HEK293 (cell line): ENCODE data around the gene MBP.

Experiments
- CTCF ChIA-PET: fragments of 350-600 bp; formaldehyde crosslinking; extraction: SDS; loops from one replicate; lab custom pipeline; 2021; ENCODE audit warnings: antibody characterized with exemption; lab: Yijun Ruan, JAX
- POLR2A ChIA-PET: fragments of 300-600 bp; formaldehyde crosslinking; extraction: SDS; loops from one replicate; lab custom pipeline; 2020; ENCODE audit warnings: antibody characterized with exemption, inconsistent platforms; lab: Yijun Ruan, JAX
- H3K27ac ChIP-seq: fragments of 200-500 bp; sonication (Bioruptor generic); 2 replicates; pipeline ENCODE4 v1.5.1; 2014; ENCODE audit warnings: low read depth, low read length, control low read depth, inconsistent platforms; ENCODE audit errors: extremely low read depth
- H3K36me3 ChIP-seq, 2 experiments: fragments of 200-500 bp in 1 of 2; sonication (Bioruptor generic) in 1 of 2; 1 replicate in 1 of 2; 2 replicates in 1 of 2; pipeline ENCODE4 v1.5.1; 2014 to 2017; ENCODE audit warnings: inconsistent platforms in 2 of 2, low read length in 2 of 2; ENCODE audit not compliant: control insufficient read depth in 2 of 2, insufficient read depth in 1 of 2
- H3K4me1 ChIP-seq: fragments of 200-500 bp; sonication (Bioruptor generic); 2 replicates; pipeline ENCODE4 v1.5.1; 2014; ENCODE audit warnings: mild to moderate bottlenecking, low read length, inconsistent platforms; ENCODE audit not compliant: control insufficient read depth, insufficient read depth
- H3K4me3 ChIP-seq: 2 replicates; pipeline ENCODE4 v1.5.1; 2011; ENCODE audit warnings: low read depth, mild to moderate bottlenecking, control low read depth, low read length, moderate library complexity
- H3K9me3 ChIP-seq: fragments of 200-500 bp; sonication (Bioruptor generic); 2 replicates; pipeline ENCODE4 v1.5.1; 2014; ENCODE audit warnings: low read depth, low read length, inconsistent platforms; ENCODE audit not compliant: control insufficient read depth, insufficient read depth
- EGR2 ChIP-seq: fragments of 450-650 bp; formaldehyde crosslinking; IDR thresholded peaks from 2 replicates; pipeline ENCODE4 v1.5.1; 2016; ENCODE audit warnings: low read depth, missing biosample characterization, missing genetic modification characterization
- FEZF1 ChIP-seq: fragments of 450-650 bp; formaldehyde crosslinking; IDR thresholded peaks from 2 replicates; pipeline ENCODE4 v1.5.1; 2016; ENCODE audit warnings: missing biosample characterization, missing genetic modification characterization
- GLIS1 ChIP-seq: fragments of 450-650 bp; formaldehyde crosslinking; IDR thresholded peaks from 2 replicates; pipeline ENCODE4 v1.5.1; 2016; ENCODE audit warnings: missing biosample characterization, missing genetic modification characterization
- IKZF3 ChIP-seq: fragments of 450-650 bp; IDR thresholded peaks from 2 replicates; pipeline ENCODE4 v1.5.0; 2018; ENCODE audit warnings: missing biosample characterization, mild to moderate bottlenecking, missing genetic modification characterization, moderate library complexity
- KLF9 ChIP-seq: fragments of 450-650 bp; formaldehyde crosslinking; IDR thresholded peaks from 2 replicates; pipeline ENCODE4 v1.5.1; 2016; ENCODE audit warnings: missing biosample characterization, missing genetic modification characterization, low read depth
- PRDM1 ChIP-seq: fragments of 450-650 bp; formaldehyde crosslinking; IDR thresholded peaks from 2 replicates; pipeline ENCODE4; 2016; ENCODE audit warnings: missing biosample characterization, missing genetic modification characterization
- RBAK ChIP-seq: fragments of 450-650 bp; formaldehyde crosslinking; IDR thresholded peaks from 2 replicates; pipeline ENCODE4 v1.5.1; 2016; ENCODE audit warnings: missing biosample characterization, missing genetic modification characterization
- REST ChIP-seq: fragments of 450-650 bp; formaldehyde crosslinking; IDR thresholded peaks from 2 replicates; pipeline ENCODE4 v1.5.1; 2016; ENCODE audit warnings: missing biosample characterization, missing genetic modification characterization
- TCF7L2 ChIP-seq: IDR thresholded peaks from 2 replicates; pipeline ENCODE4 v1.6.1; 2011; ENCODE audit warnings: low read depth, mild to moderate bottlenecking, inconsistent platforms, low read length, moderate library complexity, borderline replicate concordance
- TRIM28 ChIP-seq: IDR thresholded peaks from 2 replicates; pipeline ENCODE4 v1.6.1; 2011; ENCODE audit warnings: low read length, control low read depth, borderline replicate concordance
- ZBTB1 ChIP-seq: fragments of 450-650 bp; formaldehyde crosslinking; IDR thresholded peaks from 2 replicates; pipeline ENCODE4 v1.5.1; 2016; ENCODE audit warnings: missing biosample characterization, missing genetic modification characterization
- ZFHX2 ChIP-seq: fragments of 450-650 bp; formaldehyde crosslinking; conservative IDR thresholded peaks from 2 replicates; pipeline ENCODE4 v1.5.1; 2016; ENCODE audit warnings: missing biosample characterization, missing genetic modification characterization
- ZFP41 ChIP-seq: fragments of 450-650 bp; formaldehyde crosslinking; IDR thresholded peaks from 2 replicates; pipeline ENCODE4 v1.5.1; 2016; ENCODE audit warnings: missing biosample characterization, missing genetic modification characterization, borderline replicate concordance
- ZIC2 ChIP-seq: fragments of 450-650 bp; formaldehyde crosslinking; IDR thresholded peaks from 2 replicates; pipeline ENCODE4 v1.5.1; 2016; ENCODE audit warnings: missing biosample characterization, missing genetic modification characterization
- ZNF133 ChIP-seq: fragments of 450-650 bp; formaldehyde crosslinking; IDR thresholded peaks from 2 replicates; pipeline ENCODE4 v1.5.1; 2016; ENCODE audit warnings: missing biosample characterization, missing genetic modification characterization
- ZNF155 ChIP-seq: fragments of 450-650 bp; formaldehyde crosslinking; IDR thresholded peaks from 2 replicates; pipeline ENCODE4 v1.5.1; 2016; ENCODE audit warnings: missing biosample characterization, missing genetic modification characterization
- ZNF16 ChIP-seq: fragments of 450-650 bp; formaldehyde crosslinking; IDR thresholded peaks from 2 replicates; pipeline ENCODE4 v1.5.1; 2016; ENCODE audit warnings: low read depth, missing biosample characterization, missing genetic modification characterization
- ZNF184 ChIP-seq: fragments of 450-650 bp; IDR thresholded peaks from 2 replicates; pipeline ENCODE4 v1.5.1; 2018; ENCODE audit warnings: missing biosample characterization, mild to moderate bottlenecking, missing genetic modification characterization
- ZNF202 ChIP-seq: fragments of 450-650 bp; formaldehyde crosslinking; IDR thresholded peaks from 2 replicates; pipeline ENCODE4 v1.5.1; 2016; ENCODE audit warnings: missing biosample characterization, missing genetic modification characterization, borderline replicate concordance
- ZNF211 ChIP-seq: fragments of 450-650 bp; formaldehyde crosslinking; IDR thresholded peaks from 2 replicates; pipeline ENCODE4 v1.5.1; 2016; ENCODE audit warnings: low read depth, missing biosample characterization, missing genetic modification characterization
- ZNF223 ChIP-seq: fragments of 450-650 bp; formaldehyde crosslinking; IDR thresholded peaks from 2 replicates; pipeline ENCODE4 v1.5.1; 2016; ENCODE audit warnings: missing biosample characterization, missing genetic modification characterization
- ZNF24 ChIP-seq: fragments of 450-650 bp; formaldehyde crosslinking; IDR thresholded peaks from 2 replicates; pipeline ENCODE4 v1.5.1; 2016; ENCODE audit warnings: missing biosample characterization, missing genetic modification characterization
- ZNF341 ChIP-seq: fragments of 450-650 bp; formaldehyde crosslinking; IDR thresholded peaks from 2 replicates; pipeline ENCODE4; 2016; ENCODE audit warnings: low read depth, missing biosample characterization, missing genetic modification characterization
- ZNF354C ChIP-seq: fragments of 450-650 bp; formaldehyde crosslinking; IDR thresholded peaks from 2 replicates; pipeline ENCODE4 v1.5.1; 2016; ENCODE audit warnings: missing biosample characterization, missing genetic modification characterization, low read depth, borderline replicate concordance
- ZNF366 ChIP-seq: fragments of 450-650 bp; formaldehyde crosslinking; conservative IDR thresholded peaks from 2 replicates; pipeline ENCODE4 v1.5.1; 2016; ENCODE audit warnings: missing biosample characterization, missing genetic modification characterization
- ZNF600 ChIP-seq: fragments of 450-650 bp; formaldehyde crosslinking; IDR thresholded peaks from 2 replicates; pipeline ENCODE4 v1.5.1; 2016; ENCODE audit warnings: missing biosample characterization, missing genetic modification characterization
- ZNF626 ChIP-seq: fragments of 450-650 bp; sonication (Bioruptor Pico); formaldehyde crosslinking; IDR thresholded peaks from 2 replicates; pipeline ENCODE4 v1.5.1; 2018; ENCODE audit warnings: missing biosample characterization, missing genetic modification characterization, inconsistent platforms
- ZNF670 ChIP-seq: fragments of 450-650 bp; formaldehyde crosslinking; IDR thresholded peaks from 2 replicates; pipeline ENCODE4 v1.5.1; 2016; ENCODE audit warnings: missing biosample characterization, missing genetic modification characterization, low read depth
- ZSCAN5A ChIP-seq: fragments of 450-650 bp; formaldehyde crosslinking; IDR thresholded peaks from 2 replicates; pipeline ENCODE4 v1.5.1; 2016; ENCODE audit warnings: missing biosample characterization, missing genetic modification characterization
- ZXDB ChIP-seq: fragments of 450-650 bp; formaldehyde crosslinking; IDR thresholded peaks from 2 replicates; pipeline ENCODE4 v1.5.1; 2016; ENCODE audit warnings: missing biosample characterization, missing genetic modification characterization

The MBP gene

GRCh38 chr18:77056344-77057005 lies 76.1 kb downstream of the MBP start:
- POLR2A ChIA-PET: no interaction called here
- no peak overlapping the region for H3K27ac ChIP-seq
- H3K4me1 ChIP-seq: peaks cover 25% of the 10 kb centered on the region
- no peaks in the 10 kb centered on the region for H3K9me3 ChIP-seq
- CTCF ChIA-PET: interaction anchor here (1.1 to 2.6 kb wide), 4 partner anchors 56 to 255 kb away, joined by 3 to 6 read pairs (median 4); no protein-coding TSS in a partner anchor
- H3K4me3 ChIP-seq: no peak overlapping the region
- H3K36me3 ChIP-seq: no peaks in the 10 kb centered on the region
- no peak for TF ChIP-seq ZNF211 (tag by site-specific recombination)
- TF ChIP-seq ZNF354C (tag by site-specific recombination): no peak
- TF ChIP-seq EGR2 (tag by site-specific recombination): 0 out of 2 replicates have a peak, but pooled peaks have one; percentile 18
- TF ChIP-seq ZFHX2 (tag by site-specific recombination): peak; percentile 61
- TF ChIP-seq TRIM28: no peak
- TF ChIP-seq ZFP41 (tag by site-specific recombination): no peak
- no peak for TF ChIP-seq ZNF202 (tag by site-specific recombination)
- TF ChIP-seq ZXDB (tag by site-specific recombination): no peak
- no peak for TF ChIP-seq IKZF3 (tag by site-specific recombination)
- no peak for TF ChIP-seq ZNF223 (tag by site-specific recombination)
- TF ChIP-seq ZIC2 (tag by site-specific recombination): peak; percentile 76
- TF ChIP-seq REST (tag by site-specific recombination): no peak
- TF ChIP-seq KLF9: peak; percentile 62
- 0 out of 2 replicates have a peak, but pooled peaks have one; percentile 31 for TF ChIP-seq FEZF1 (tag by site-specific recombination)
- no peak for TF ChIP-seq ZNF600 (tag by site-specific recombination)
- peak; percentile 27; the same call in 1 of the 2 replicates for TF ChIP-seq GLIS1
- no peak for TF ChIP-seq ZNF626 (tag by site-specific recombination)
- no peak for TF ChIP-seq TCF7L2
- TF ChIP-seq ZBTB1 (tag by site-specific recombination): no peak

- ChIA-PET POLR2A (no interaction called here), CTCF (interaction anchor here (0.6 to 2.6 kb wide), 11 partner anchors 8 to 274 kb away, joined by 3 to 9 read pairs (median 4); no protein-coding TSS in a partner anchor)
- no peak for TF ChIP-seq ZNF133 (tag by site-specific recombination)
- TF ChIP-seq ZNF16 (tag by site-specific recombination): no peak
- no peak for TF ChIP-seq RBAK
- TF ChIP-seq ZNF184 (tag by site-specific recombination): no peak
- TF ChIP-seq ZNF24: no peak
- TF ChIP-seq PRDM1 (tag by site-specific recombination): peak; percentile 97
- TF ChIP-seq ZNF670: no peak
- peak; percentile 83 for TF ChIP-seq ZNF341 (tag by site-specific recombination)
- TF ChIP-seq ZSCAN5A (tag by site-specific recombination): no peak
- TF ChIP-seq TRIM28: no peak
- no peak for TF ChIP-seq ZNF155 (tag by site-specific recombination)
- peak; percentile 11; the same call in 1 of the 2 replicates for TF ChIP-seq ZFHX2 (tag by site-specific recombination)
- peak; percentile 88 for TF ChIP-seq ZNF366 (tag by site-specific recombination)
- H3K4me3 ChIP-seq: no peak overlapping the region
- peaks cover 25% of the 10 kb centered on the region for H3K4me1 ChIP-seq
- no peaks in the 10 kb centered on the region for H3K9me3 ChIP-seq
- no peaks in the 10 kb centered on the region for H3K36me3 ChIP-seq
- peak overlapping the region; percentile 69 for H3K27ac ChIP-seq
Observed at GRCh38 chr18:77055429-77056300, 76.9 kb downstream of the MBP start.
